ENCODE measurements around the gene PRRT1B.
"Not testable (repeated sequence)": the region's sequence is repeated elsewhere in the genome, so short reads cannot be mapped to it uniquely, and the experiment has no call there.

PRRT1B gene

GRCh38 chr9:131545003-131545785 lies at the start of gene PRRT1B:
PRRT1B (plus strand) TSS chr9:131545523; CDS start chr9:131545616, 93 bp downstream.
- DNase-seq (ENCODE audit: low spot score) = no peak

GRCh38 chr9:131495785-131496184 lies 49.5 kb upstream of the PRRT1B start:
- no peak for DNase-seq (ENCODE audit: low spot score)

DNA sequence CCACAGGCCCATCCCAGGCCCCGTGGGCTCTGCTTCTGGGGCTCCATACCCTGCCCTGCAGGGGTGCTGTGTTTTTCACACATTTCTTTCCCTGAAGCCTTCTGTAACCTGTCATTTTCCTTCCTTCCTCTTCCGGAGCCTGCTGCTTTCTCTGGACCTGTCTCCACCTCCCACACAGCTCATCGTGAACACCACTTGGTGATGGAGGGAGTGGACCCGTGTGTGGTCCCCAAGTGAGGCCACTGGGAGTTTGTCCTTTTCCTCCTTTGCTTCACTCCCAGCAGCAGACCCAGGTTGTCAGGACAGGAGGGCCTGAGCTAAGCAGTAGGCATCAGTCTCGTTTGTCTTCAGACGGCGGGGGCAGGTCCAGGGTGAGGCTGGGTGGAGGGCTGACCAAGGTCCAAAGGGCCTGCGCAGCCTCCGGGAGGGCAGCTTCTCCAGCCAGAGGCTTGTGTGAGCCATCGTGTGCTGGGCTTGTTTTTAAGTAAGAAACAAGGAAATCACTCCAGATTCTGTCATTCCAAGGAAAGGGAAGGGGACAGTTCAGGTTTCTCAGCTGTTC lies 48.4 kb upstream of the PRRT1B start:
- no peak for DNase-seq (ENCODE audit: low spot score)

DNA sequence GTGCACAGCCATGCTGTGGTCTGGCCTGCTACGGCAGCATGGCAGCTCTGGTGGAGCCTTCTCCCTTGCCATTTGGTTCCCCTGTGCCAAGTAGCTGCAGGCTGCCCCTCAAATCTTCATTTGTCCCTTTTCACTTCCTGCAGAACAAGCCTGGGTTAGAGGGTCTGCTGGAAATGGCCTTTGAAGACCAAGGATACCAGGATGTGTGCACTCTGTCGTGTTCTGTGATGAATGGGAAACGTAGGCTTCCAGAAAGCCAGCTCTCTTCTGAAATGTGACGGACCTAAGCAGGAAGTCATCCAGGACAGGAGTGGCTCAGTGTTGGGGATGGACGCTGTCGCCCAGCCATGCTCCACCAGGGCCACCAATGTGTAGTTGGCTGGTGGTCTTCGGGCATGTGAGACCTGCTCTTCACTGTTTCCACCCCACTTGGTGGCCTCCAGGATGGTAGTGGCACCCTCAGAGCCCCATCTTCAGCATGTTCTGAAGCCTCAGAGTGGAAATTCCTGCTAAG lies 46.0 kb upstream of the PRRT1B start:
- no peak for DNase-seq (ENCODE audit: low spot score)

GRCh38 chr9:131500377-131500776 lies 44.9 kb upstream of the PRRT1B start:
- no peak for DNase-seq (ENCODE audit: low spot score)

DNA sequence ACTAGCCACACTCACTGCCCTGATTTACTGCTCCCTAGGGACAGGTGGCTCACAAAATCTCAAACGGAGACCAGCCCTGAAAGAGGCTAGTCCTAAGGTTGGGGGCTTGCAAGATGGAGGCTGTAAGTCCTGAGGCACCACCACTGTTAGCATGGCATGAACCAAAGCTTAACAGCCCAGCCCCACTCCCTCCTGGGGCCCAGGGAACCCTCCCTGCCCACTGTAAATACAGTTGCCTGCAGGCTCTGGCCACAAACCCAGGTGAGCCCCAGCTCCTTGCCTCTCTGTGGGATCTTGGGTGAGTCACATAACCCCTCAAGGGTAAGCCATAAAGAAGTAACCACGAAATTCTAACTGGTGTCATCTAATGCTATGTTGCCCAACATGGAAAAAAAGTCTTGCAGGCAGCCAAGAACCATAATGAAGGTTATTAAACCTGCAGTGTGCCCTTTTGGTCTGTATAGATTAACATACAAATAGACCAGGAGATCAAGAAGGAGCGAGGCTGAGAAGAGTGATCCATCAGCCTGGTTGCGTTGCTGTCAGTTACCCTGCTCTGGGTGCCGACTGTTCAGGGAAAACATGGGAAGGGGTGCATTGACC lies 44.3 kb upstream of the PRRT1B start:
- no peak for DNase-seq (ENCODE audit: low spot score)

GRCh38 chr9:131502781-131503625 lies 42.3 kb upstream of the PRRT1B start, which contains the start of gene POMT1:
POMT1 (plus strand) TSS chr9:131502918; CDS start chr9:131504219, 1,301 bp downstream.
- DNase-seq (ENCODE audit: low spot score) = peak; percentile 97

DNA sequence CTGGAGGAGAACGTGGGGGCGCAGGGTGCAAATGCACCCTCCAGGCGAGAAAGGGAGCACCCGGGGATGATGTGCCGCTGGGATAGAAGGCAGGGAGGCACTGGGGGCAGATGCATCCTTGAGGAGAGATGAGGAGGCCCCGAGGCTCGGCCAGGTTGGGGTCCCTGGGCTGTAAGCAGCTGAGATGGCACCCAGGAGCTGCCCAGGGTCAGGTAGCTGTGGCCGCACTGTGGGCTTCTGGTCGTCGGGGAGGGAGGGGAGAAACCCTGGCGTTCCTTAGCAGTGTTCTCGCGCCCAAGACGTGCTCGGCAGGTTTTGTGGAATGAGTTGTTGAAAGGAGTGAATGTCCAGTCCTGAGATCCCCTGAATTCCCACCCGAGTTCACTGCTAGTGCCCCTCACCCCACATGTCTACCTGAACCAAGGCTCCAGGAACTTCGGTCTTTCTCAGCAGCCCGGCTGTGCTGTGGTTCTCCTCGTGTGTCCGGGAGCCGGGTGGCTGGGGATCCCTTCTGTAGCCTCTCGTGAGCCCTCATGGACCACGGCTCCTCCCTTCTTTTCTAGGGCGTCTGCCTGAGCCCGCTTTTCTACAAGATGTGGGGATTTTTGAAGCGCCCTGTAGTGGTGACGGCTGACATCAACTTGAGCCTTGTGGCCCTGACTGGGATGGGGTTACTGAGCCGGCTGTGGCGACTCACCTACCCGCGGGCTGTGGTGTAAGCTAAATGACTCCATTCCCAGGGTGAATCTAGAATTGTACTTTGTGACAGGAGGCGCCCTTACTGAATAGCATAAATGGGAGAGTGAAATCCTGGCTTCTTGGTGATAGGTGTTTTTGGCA lies 41.5 kb upstream of the PRRT1B start:
- DNase-seq (ENCODE audit: low spot score) = no peak

DNA sequence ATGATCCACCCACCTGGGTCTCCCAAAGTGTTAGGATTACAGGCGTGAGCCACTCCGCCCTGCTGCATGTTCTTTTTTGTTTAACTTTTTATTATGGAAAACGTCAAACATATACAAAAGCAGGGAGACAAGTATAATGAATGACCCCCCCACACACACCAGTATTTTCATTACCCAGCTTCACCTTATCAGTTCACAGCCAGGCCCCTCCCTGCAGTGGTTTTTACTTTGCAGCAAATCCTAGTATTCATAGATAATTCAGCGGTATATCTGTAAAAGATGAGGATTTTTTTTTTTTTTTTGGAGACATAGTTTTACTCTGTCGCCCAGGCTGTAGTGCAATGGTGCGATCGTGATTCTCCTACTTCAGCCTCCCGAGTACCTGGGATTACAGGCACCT lies 40.3 kb upstream of the PRRT1B start:
- DNase-seq (ENCODE audit: low spot score) = no peak

- no peak for DNase-seq (ENCODE audit: low spot score)
Observed at GRCh38 chr9:131511416-131511815, 33.9 kb upstream of the PRRT1B start.

DNA sequence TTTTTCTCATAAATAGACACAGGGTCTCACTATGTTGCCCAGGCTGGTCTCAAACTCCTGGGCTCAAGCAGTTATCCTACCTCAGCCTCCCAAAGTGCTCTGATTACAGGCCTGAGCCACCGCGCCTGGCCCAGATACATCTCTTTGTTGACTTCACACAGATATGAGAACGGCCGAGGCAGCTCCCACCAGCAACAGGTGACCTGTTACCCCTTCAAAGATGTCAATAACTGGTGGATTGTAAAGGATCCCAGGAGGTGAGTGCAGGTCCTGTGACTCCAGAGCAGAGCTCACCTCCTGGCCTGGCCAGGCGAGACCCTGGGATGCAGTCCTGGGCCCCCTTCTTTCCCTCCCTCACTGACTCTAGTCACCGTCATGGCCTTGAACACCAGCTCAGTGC lies 33.4 kb upstream of the PRRT1B start:
- DNase-seq (ENCODE audit: low spot score) = no peak

DNA sequence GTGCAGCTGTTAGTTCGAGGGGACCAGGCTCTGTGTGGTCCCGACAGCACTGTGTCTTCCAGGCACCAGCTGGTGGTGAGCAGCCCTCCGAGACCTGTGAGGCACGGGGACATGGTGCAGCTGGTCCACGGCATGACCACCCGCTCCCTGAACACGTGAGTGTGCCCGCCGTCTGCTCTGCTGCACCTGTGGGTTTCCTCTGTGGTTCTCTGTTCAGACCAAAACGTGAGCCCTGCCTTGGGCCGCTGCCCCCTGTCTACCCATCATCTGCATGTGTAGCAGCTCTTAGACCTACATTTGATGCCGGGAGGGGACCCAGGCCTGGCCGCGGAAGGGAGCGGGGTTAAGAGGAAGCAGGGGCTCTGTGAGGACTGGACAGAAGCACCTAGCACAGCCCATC lies 32.1 kb upstream of the PRRT1B start:
- DNase-seq (ENCODE audit: low spot score) = no peak

DNA sequence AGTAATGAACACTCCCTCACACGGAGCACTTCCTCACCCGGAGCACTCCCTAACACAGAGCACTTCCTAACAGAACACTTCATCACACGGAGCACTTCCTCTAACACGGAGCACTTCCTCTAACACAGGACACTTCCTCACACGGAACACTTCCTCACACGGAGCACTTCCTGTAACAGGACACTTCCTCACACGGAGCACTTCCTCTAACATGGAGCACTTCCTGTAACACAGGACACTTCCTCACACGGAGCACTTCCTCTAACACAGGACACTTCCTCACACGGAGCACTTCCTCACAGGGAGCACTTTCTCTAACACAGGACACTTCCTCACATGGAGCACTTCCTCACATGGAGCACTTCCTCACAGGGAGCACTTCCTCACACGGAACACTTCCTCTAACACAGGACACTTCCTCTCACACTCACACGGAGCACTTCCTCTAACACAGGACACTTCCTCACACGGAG lies 29.7 kb upstream of the PRRT1B start:
- DNase-seq (ENCODE audit: low spot score) = not testable (repeated sequence)

DNA sequence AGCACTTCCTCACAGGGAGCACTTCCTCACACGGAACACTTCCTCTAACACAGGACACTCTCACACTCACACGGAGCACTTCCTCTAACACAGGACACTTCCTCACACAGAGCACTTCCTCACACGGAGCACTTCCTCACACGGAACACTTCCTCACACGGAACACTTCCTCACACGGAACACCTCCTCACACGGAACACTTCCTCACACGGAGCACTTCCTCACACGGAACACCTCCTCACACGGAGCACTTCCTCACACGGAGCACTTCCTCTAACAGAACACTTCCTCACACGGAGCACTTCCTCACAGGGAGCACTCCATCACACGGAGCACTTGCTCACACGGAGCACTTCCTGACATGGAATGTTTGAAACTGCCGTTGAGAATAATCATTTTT lies 29.2 kb upstream of the PRRT1B start:
- no peak for DNase-seq (ENCODE audit: low spot score)

- DNase-seq (ENCODE audit: low spot score) = no peak
Observed at GRCh38 chr9:131516930-131517329, 28.4 kb upstream of the PRRT1B start.

DNA sequence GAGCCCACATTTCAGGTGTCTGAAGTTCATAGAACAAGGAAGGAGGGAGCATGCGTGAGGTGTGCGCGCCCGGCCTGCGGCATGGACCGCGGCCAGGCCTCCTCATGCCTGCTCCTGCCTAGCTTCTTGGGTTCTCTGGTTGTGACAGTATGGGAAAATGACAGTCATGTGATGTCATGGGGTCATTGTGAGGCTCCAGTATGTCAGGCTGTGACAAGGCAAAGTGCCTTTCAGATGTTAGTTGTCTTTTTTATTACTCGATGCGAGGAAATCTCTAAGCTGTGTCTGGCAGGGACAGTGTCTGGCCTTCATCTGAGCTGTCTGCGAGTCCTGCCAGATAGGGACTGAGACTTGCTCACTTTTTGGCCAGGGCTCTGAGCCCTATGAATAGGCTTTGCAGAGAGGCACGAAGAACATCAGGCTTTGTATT lies 27.5 kb upstream of the PRRT1B start:
- DNase-seq (ENCODE audit: low spot score) = no peak

DNA sequence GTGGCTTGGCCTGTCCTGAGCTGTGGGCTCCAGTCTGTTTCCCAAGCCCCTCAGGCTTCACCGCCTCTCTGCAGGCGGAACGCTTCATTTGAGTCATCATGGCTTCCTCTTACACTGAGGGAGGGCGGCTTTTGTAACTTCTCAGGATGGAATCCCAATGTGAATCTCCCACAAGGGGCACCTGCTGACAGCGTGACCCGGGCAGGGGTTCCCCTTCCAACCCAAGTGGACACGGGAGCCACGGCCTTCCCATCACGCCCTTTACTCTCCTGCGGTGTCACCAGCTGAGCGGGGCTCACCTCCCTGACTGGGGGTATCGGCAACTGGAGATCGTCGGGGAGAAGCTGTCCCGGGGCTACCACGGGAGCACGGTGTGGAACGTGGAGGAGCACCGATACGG lies 26.8 kb upstream of the PRRT1B start:
- DNase-seq (ENCODE audit: low spot score) = no peak

- no peak for DNase-seq (ENCODE audit: low spot score)
Observed at GRCh38 chr9:131520503-131520902, 24.8 kb upstream of the PRRT1B start.

DNA sequence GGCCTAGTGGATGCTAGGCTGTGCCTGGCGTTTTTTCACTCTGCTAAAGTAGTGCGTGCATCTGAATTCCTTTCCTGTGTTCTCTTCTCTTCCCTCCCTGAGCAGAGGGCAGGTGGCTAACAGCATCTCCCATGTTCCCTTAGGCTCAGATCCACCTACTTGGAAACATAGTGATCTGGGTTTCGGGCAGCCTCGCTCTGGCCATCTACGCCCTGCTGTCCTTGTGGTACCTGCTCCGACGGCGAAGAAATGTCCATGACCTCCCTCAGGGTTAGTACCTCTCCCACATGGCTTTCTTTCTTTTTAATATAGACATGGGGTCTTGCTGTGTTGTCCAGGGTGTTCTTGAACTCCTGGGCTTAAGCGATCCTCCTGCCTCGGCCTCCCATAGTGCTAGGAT lies 24.1 kb upstream of the PRRT1B start:
- DNase-seq (ENCODE audit: low spot score) = no peak

- no peak for DNase-seq (ENCODE audit: low spot score)
Observed at GRCh38 chr9:131521822-131522221, 23.5 kb upstream of the PRRT1B start.

Data from germinal center (tissue), 1 donor.